Retinal pigment epithelial cell (primary cell): ENCODE results near the gene ST8SIA6.

Experiments
- DNase-seq: peaks from one replicate; pipeline ENCODE4 v3.0.0-alpha.2; 2010; ENCODE audit warnings: low read depth
- H3K4me3 ChIP-seq: 2 replicates; pipeline ENCODE4 v1.5.1; 2011; ENCODE audit warnings: mild to moderate bottlenecking, low read length, control low read depth, moderate library complexity
- TF ChIP-seq, protein P1 (sequence below): conservative IDR thresholded peaks from 2 replicates; pipeline ENCODE4 v1.5.1; 2011; ENCODE audit warnings: low read depth, low read length, control low read depth, inconsistent platforms

The ST8SIA6 gene

DNA sequence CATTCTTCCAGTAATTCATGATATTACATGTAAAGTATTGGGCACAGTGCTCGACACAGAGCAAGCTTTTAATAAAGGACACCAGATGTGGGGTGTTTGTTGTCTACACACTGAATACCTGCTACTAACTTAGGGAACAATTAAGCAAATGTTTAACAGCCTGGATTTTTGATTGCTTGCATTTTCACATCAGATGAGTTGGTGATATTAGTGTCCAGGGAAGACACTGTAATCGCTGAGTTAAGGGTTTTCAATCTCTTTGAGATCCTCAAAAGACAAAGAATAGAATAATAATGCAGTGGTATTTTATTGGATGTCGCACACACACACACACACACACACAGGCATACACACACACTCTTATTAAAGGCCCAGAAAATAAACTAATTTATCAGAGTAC is 147.3 kb downstream of the ST8SIA6 start:
- TF ChIP-seq, protein P1, sequence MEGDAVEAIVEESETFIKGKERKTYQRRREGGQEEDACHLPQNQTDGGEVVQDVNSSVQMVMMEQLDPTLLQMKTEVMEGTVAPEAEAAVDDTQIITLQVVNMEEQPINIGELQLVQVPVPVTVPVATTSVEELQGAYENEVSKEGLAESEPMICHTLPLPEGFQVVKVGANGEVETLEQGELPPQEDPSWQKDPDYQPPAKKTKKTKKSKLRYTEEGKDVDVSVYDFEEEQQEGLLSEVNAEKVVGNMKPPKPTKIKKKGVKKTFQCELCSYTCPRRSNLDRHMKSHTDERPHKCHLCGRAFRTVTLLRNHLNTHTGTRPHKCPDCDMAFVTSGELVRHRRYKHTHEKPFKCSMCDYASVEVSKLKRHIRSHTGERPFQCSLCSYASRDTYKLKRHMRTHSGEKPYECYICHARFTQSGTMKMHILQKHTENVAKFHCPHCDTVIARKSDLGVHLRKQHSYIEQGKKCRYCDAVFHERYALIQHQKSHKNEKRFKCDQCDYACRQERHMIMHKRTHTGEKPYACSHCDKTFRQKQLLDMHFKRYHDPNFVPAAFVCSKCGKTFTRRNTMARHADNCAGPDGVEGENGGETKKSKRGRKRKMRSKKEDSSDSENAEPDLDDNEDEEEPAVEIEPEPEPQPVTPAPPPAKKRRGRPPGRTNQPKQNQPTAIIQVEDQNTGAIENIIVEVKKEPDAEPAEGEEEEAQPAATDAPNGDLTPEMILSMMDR: no peak
- DNase-seq: no peak
- H3K4me3 ChIP-seq: no peak overlapping the region

- DNase-seq: no peak
- TF ChIP-seq, protein P1: no peak
Observed at GRCh38 chr10:17292375-17292774, 162.0 kb downstream of the ST8SIA6 start.

GRCh38 chr10:17290226-17290625 is 164.2 kb downstream of the ST8SIA6 start:
- no peak overlapping the region for H3K4me3 ChIP-seq
- DNase-seq: no peak
- TF ChIP-seq, protein P1: peak; percentile 49

More at GRCh38 chr10:17292375-17292774, 162.0 kb downstream of the ST8SIA6 start:
- H3K4me3 ChIP-seq: no peak overlapping the region

GRCh38 chr10:17289763-17290162 is 164.6 kb downstream of the ST8SIA6 start:
- no peak overlapping the region for H3K4me3 ChIP-seq
- TF ChIP-seq, protein P1: no peak
- DNase-seq: no peak

DNA sequence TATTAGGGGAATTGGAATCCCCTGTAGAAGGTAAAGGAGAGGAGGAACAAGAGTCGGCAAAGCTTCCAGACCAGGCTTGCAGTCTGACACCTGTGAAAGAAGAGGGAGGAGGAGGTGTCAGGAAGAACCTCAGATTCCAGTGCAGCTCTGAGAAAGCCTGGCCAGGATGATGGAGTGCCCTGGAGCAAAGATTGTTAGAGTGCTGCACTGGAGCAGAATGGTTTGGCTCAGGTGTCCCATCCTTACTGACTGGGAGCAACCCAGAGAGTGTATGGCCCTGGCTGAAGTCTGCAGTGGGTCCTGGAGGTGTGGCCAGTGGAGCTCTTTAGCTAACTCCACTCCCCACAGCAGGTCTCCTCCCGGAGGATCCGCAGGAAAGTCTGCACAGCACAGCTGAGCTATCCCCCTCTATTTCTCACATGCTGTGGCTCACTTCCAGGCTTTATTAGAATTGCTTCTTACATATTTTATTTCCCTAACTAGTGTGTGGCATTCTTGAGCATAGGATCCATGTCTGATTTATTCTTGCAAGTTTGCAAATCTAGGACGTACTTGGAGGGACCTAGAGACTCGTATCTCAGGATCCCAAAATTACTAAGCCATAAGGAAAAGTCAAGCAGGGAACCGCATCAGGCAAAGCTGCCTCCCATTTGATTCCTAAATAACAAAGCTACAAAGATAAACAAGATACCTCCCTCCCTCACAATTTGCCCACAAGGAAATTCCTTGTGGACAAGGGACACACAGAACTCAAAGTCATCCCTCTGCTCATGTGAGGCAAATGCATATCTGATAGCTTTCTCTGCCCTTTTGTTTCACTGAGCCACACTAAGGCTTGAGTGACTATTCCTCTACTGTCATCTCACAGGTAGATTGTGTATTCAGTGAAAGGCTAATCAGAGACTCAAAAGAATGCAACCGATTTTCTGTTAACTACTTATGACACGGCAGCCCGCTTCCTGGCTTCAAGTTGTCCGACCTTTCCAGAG is 167.5 kb downstream of the ST8SIA6 start:
- no peak for DNase-seq
- TF ChIP-seq, protein P1: no peak
- H3K4me3 ChIP-seq: no peak overlapping the region

GRCh38 chr10:17282311-17282710 is 172.1 kb downstream of the ST8SIA6 start:
- no peak for DNase-seq
- TF ChIP-seq, protein P1: no peak
- no peak overlapping the region for H3K4me3 ChIP-seq

GRCh38 chr10:17278607-17279240 is 175.7 kb downstream of the ST8SIA6 start:
- peak; percentile 16 for DNase-seq
- H3K4me3 ChIP-seq: no peak overlapping the region
- TF ChIP-seq, protein P1: no peak
